ENCODE results near the gene PAM.

- TF ChIP-seq SUZ12 (IDR thresholded peaks at IDR 0.05; ENCODE audit: extremely low read depth, insufficient read depth, insufficient read length) (no peak), ZNF274 (IDR thresholded peaks at IDR 0.05; ENCODE audit: low read depth, low read length) (no peak), YY1 (IDR thresholded peaks at IDR 0.05; ENCODE audit: insufficient read depth, insufficient read length) (no peak)
These were observed 89.9 kb downstream of the PAM start for GRCh38 chr5:102845041-102845440.
